Measurements from ENCODE around the gene ARHGAP45.

DNA sequence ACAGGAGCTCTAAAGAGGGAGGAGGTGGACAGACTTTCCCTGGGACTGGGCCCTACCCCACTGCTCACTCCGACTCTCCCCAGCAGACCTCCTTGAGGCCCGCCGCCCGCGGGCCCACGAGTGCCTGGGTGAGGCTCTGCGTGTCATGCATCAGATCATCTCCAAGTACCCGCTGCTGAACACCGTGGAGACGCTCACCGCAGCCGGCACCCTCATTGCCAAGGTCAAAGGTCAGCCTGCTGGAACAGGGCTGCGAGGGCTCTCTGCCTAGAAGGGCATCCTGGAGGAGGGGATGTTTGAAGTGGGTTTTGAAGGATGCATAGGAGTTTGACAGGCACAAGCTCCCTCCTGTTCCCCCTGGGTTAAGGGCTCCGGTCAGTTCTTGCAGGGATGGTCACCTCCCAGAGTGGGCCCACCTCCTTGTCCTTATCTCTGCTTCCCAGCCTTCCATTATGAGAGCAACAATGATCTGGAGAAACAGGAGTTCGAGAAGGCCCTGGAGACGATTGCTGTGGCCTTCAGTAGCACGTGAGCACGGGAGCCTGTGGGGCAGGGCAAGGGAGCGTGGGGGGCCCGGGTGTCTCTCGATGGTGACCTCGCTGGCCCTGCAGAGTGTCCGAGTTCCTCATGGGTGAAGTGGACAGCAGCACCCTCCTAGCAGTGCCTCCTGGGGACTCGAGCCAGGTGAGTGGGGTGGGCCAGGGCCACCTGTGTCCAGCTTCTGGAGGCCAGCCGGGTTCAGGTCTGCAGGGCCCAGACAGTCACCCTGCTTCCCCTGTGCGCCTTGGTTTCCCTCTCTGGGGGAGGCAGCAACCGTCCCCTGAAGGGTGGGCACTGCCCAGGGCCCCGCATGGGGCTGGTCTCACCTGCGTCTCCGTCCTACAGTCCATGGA is 6.3 kb downstream of the ARHGAP45 start:
- TF ChIP-seq, protein P1, sequence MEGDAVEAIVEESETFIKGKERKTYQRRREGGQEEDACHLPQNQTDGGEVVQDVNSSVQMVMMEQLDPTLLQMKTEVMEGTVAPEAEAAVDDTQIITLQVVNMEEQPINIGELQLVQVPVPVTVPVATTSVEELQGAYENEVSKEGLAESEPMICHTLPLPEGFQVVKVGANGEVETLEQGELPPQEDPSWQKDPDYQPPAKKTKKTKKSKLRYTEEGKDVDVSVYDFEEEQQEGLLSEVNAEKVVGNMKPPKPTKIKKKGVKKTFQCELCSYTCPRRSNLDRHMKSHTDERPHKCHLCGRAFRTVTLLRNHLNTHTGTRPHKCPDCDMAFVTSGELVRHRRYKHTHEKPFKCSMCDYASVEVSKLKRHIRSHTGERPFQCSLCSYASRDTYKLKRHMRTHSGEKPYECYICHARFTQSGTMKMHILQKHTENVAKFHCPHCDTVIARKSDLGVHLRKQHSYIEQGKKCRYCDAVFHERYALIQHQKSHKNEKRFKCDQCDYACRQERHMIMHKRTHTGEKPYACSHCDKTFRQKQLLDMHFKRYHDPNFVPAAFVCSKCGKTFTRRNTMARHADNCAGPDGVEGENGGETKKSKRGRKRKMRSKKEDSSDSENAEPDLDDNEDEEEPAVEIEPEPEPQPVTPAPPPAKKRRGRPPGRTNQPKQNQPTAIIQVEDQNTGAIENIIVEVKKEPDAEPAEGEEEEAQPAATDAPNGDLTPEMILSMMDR (IDR thresholded peaks at IDR 0.05), result no peak
- TF ChIP-seq POLR2A (IDR thresholded peaks at IDR 0.05), result no peak
- TF ChIP-seq EP300 (IDR thresholded peaks at IDR 0.05), result no peak
- no peak for TF ChIP-seq POLR2AphosphoS5 (IDR thresholded peaks at IDR 0.05)

All from suprapubic skin (tissue), 4 donors.